ENCODE results near the gene YES1. TPM values are rescaled to one million over a fixed set of nuclear protein-coding genes. Genes with fewer than 3 reads are reported as not detected.

The YES1 gene
- total and polyA plus RNA-seq, 2 of the 8 experiments (the other 6 are each of a cell fraction or from before 2014, with no cell fraction given), result 14.8 to 94.3 TPM

DNA sequence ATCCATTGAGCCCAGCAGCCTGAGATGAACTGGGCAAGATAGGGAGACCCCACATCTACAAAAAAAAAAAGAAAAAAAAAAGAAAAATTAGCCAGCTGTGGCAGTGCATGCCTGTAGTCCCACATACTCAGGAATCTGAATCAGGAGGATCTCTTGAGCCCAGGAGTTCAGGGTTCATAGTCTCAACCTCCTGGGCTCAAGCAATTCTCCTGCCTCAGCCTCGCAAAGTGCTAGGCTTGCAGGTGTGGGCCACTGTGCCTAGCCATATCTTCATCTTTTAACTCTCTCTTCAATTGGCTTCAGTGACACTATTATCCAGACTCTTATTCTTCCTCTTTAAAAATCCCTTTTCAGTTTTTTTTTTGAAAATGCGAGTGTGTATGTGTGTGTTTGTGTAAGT is 28.5 kb upstream of the YES1 start:
- Histone ChIP-seq H3K4ac (replicated peaks; ENCODE audit: insufficient read length, low read depth, low read length) (no peak overlapping the region), H2AFZ (ENCODE audit: low read length) (no peak overlapping the region), H3K9me3 (ENCODE audit: insufficient read depth in 2 of 2, low read depth in 1 of 2, low read length in 1 of 2) (no peaks in the 10 kb centered on the region), H3K79me2 (ENCODE audit: control insufficient read depth in 1 of 2, insufficient read depth in 2 of 2, low read length in 2 of 2) (no peaks in the 10 kb centered on the region), H3K9ac (replicated peaks in 1 of 4; ENCODE audit: extremely low read depth in 1 of 4, low read depth in 3 of 4, low read length in 3 of 4) (no peak overlapping the region), H3K23me2 (ENCODE audit: low read depth, low read length) (no peaks in the 10 kb centered on the region), H2BK120ac (replicated peaks; ENCODE audit: low read depth, low read length) (no peak overlapping the region), H2BK20ac (ENCODE audit: low read length) (no peak overlapping the region), H3K14ac (ENCODE audit: insufficient read length) (no peak overlapping the region), H2AK5ac (ENCODE audit: low read depth, low read length) (no peak overlapping the region), H3K4me1 (replicated peaks in 1 of 4; ENCODE audit: control insufficient read depth in 3 of 4, insufficient read depth in 4 of 4, low read length in 3 of 4) (no peaks in the 10 kb centered on the region), H3K27ac (ENCODE audit: low read depth, low read length) (no peak overlapping the region), H4K8ac (ENCODE audit: extremely low read depth, insufficient read depth, low read length) (no peak overlapping the region), H4K91ac (replicated peaks; ENCODE audit: insufficient read length, low read length) (no peak overlapping the region), H4K20me1 (replicated peaks in 1 of 2; ENCODE audit: control insufficient read depth in 1 of 2, insufficient read depth in 2 of 2, low read length in 2 of 2) (peaks cover 0 to 4% of the 10 kb centered on the region in 2 experiments), H3K4me3 (ENCODE audit: extremely low read depth in 1 of 4, insufficient read depth in 2 of 4, low read depth in 3 of 4, low read length in 4 of 4) (no peak overlapping the region), H2BK5ac (ENCODE audit: low read depth, low read length) (no peak overlapping the region), H3K4me2 (ENCODE audit: insufficient read depth in 1 of 2, low read depth in 2 of 2, low read length in 2 of 2) (no peak overlapping the region), H3K36me3 (ENCODE audit: control insufficient read depth in 2 of 4, insufficient read depth in 4 of 4, low read length in 3 of 4) (no peaks in the 10 kb centered on the region), H4K5ac (ENCODE audit: insufficient read length, low read depth, low read length) (no peak overlapping the region), H3K27me3 (replicated peaks in 1 of 4; ENCODE audit: control insufficient read depth in 3 of 4, extremely low read depth in 1 of 4, insufficient read depth in 3 of 4, low read length in 3 of 4) (peaks cover 19 to 52% (median 42%) of the 10 kb centered on the region in 4 experiments), H3K56ac (replicated peaks; ENCODE audit: insufficient read length, low read depth, low read length) (no peak overlapping the region), H3K79me1 (ENCODE audit: low read depth, low read length) (no peaks in the 10 kb centered on the region), H3K18ac (ENCODE audit: extremely low read depth, low read length) (no peak overlapping the region), H2BK15ac (ENCODE audit: low read length) (no peak overlapping the region), H3K23ac (ENCODE audit: insufficient read length) (no peak overlapping the region), H2BK12ac (ENCODE audit: low read depth, low read length) (no peak overlapping the region)
- WGBS, 2 experiments (ENCODE audit: extremely low coverage in 1 of 2, insufficient coverage in 1 of 2, insufficient read length in 1 of 2, insufficient replicate concordance in 2 of 2, low coverage in 1 of 2, low lambda C conversion rate in 2 of 2, missing lambda C conversion rate in 1 of 2), result 81% methylated on average over 2 of the region's 2 CpGs; no CpG with 5 or more reads in 1 of the 2 experiments
- POLR2A ChIA-PET (ENCODE audit: partially characterized antibody), result no interaction called here
- CTCF ChIA-PET (ENCODE audit: partially characterized antibody), result interaction anchor here (0.9 to 4.7 kb wide), 13 partner anchors 7 to 222 kb away, joined by 3 to 45 read pairs (median 7); partner anchors contain the start of gene ENOSF1
- DNase-seq (ENCODE audit: low read depth in 1 of 2, low spot score in 2 of 2), result no peak
- no peak for FAIRE-seq
- TF ChIP-seq RFX5 (IDR thresholded peaks at IDR 0.05; ENCODE audit: borderline replicate concordance, low read depth, low read length), result no peak
- TF ChIP-seq, protein P1, sequence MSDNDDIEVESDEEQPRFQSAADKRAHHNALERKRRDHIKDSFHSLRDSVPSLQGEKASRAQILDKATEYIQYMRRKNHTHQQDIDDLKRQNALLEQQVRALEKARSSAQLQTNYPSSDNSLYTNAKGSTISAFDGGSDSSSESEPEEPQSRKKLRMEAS (IDR thresholded peaks at IDR 0.05), result no peak
- TF ChIP-seq HDAC6 (IDR thresholded peaks at IDR 0.05; ENCODE audit: low read depth, low read length), result no peak
- TF ChIP-seq HDAC2 (IDR thresholded peaks at IDR 0.05; ENCODE audit: borderline replicate concordance in 1 of 2, low read depth in 2 of 2, low read length in 2 of 2), result no peak
- TF ChIP-seq EGR1 (IDR thresholded peaks at IDR 0.05; ENCODE audit: borderline replicate concordance, low read depth, low read length), result no peak
- TF ChIP-seq, protein P2, sequence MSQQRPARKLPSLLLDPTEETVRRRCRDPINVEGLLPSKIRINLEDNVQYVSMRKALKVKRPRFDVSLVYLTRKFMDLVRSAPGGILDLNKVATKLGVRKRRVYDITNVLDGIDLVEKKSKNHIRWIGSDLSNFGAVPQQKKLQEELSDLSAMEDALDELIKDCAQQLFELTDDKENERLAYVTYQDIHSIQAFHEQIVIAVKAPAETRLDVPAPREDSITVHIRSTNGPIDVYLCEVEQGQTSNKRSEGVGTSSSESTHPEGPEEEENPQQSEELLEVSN (IDR thresholded peaks at IDR 0.05), result no peak
- no peak for TF ChIP-seq TCF12 (IDR thresholded peaks at IDR 0.05; ENCODE audit: low read depth, low read length)
- no peak for TF ChIP-seq POU5F1 (IDR thresholded peaks at IDR 0.05; ENCODE audit: low read depth, low read length)
- TF ChIP-seq, protein P3, sequence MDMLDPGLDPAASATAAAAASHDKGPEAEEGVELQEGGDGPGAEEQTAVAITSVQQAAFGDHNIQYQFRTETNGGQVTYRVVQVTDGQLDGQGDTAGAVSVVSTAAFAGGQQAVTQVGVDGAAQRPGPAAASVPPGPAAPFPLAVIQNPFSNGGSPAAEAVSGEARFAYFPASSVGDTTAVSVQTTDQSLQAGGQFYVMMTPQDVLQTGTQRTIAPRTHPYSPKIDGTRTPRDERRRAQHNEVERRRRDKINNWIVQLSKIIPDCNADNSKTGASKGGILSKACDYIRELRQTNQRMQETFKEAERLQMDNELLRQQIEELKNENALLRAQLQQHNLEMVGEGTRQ (IDR thresholded peaks at IDR 0.05; ENCODE audit: low read length), result no peak
- no peak for TF ChIP-seq KDM4A (IDR thresholded peaks at IDR 0.05; ENCODE audit: low read depth, low read length, severe bottlenecking)
- no peak for TF ChIP-seq EZH2 (IDR thresholded peaks at IDR 0.05; ENCODE audit: low read depth, low read length, severe bottlenecking)
- no peak for TF ChIP-seq RXRA (IDR thresholded peaks at IDR 0.05; ENCODE audit: insufficient read depth, low read depth, low read length)
